ENCODE results near the gene STRBP.
"Not testable (repeated sequence)": the region's sequence is repeated elsewhere in the genome, so short reads cannot be mapped to it uniquely, and the experiment has no call there.

Gene STRBP

DNA sequence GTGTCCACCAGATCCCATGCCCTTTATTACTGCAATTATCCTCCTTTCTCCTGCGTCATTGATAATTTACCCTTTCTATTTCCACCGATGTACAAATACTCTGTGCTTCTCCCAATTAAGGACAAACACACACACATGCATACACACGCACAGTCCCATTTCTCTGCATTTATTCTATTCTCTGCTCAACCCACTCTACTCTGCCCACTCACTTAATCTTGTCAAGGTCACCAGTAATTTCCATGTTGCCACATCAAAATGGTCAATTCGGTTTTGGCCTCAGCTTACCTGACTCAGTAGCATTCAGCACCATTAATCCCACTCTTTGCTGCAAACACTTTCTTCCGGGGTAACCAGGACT lies 14.6 kb upstream of the STRBP start:
- no peak for DNase-seq (ENCODE audit: low read depth in 4 of 4, low spot score in 1 of 4)

DNA sequence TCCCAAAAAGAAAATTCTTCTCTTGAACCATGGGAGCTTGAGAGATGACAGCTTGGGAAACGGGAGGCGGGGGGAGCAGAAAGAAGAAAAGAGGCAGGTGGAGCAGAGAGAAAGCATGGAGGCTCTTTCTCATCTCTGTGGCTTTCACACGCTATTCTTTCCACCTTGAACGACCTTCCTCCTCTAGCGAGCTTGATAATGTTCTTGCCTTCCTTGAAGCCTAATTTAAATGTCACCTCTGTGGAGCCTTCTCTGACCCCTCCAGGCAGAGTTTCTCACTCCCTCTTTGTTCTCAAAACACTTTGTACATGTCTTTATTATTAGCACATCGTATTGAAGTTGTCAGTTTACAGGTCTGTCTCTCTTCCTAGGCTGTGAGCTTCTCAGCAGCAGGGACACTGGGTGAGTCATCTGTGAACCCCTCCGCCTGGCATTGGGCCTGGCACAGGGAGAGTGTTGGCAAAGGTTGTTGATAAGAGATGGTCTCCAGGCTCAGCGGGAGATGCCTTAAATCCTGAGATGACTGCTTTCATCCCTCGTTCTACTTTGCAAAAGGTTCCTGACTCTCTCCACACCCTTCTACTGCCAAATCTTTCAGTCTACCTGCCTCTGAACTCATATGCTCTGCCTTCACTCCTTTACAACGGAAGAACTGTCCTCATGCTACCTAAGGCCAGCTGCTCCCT lies 14.1 kb upstream of the STRBP start:
- no peak for DNase-seq (ENCODE audit: low read depth in 4 of 4, low spot score in 1 of 4)

DNA sequence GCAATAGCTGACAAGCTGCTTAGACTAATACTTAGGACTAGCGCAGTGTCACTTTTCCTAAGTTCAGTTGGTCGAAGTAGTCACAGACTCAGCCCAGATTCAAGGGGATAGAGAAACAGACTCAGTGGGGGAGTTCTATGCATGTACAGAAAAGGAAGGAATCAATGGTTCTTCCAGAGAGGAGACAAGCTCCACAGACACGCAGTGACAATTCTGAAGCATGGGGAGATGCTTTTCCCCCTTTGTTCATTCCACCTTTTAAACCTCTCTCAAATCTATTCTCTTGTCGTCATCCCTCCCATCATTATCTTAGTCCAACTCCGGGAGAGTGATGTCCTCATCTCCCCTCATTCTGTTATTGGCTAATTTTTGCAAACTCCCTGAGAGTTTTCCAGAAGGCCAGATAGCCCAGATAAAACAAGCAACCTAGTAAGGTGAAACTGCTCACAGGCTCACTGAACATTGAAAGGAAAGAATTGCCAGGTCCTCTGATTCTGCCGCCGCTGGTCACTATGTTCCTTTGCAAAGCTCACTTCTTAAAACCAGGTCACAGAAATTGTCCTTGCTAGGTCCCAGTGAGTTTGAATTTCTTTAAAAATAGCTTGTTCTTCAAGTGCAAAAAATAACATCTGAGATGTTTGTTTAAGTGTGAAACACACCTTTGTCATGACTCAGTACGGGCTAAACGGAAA lies 13.4 kb upstream of the STRBP start:
- DNase-seq (ENCODE audit: low read depth in 4 of 4, low spot score in 1 of 4) = no peak

DNA sequence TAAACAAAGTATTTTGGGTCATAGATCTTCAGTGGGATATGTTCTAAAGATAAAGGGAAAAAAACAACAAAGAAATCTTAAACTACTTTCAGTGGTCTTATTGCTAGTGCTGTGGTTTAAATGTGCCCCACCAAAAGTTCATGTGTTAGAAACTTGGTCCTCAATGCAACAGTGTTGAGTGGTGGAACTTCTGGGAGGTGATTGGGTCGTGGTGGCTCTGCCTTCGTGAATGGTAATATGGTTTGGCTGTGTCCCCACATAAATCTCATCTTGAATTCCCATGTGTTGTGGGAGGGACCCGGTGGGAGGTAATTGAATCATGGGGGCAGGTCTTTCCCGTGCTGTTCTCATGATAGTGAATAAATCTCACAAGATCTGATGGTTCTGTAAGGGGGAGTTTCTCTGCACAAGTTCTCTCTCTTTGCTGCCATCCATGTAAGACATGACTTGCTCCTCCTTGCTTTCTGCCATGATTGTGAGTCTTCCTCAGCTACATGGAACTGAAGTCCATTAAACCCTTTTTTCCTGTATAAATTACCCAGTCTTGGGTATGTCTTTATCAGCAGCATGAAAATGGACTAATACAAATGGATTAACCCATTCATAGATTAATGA lies 10.6 kb upstream of the STRBP start:
- DNase-seq (ENCODE audit: low read depth in 4 of 4, low spot score in 1 of 4) = not testable (repeated sequence)

DNA sequence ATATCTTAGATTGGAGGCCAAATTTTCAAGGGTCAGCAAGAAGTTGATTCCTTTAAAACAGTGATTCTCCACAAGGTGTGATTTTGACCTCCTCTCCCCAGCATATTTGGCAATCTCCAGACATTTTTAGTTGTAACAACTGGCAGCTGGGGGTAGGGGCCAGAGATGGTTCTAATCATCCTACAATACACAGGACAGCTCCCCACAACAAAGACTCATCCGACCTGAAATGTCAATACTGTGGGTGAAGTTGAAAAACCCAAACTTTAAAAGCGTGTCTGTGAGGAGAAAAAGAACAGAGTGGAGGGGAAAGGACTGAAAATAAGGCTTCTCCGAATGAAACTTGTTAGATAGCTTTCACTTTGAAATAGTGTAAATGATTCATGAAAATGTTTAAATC lies 10.0 kb upstream of the STRBP start:
- DNase-seq (ENCODE audit: low read depth in 4 of 4, low spot score in 1 of 4) = no peak

DNA sequence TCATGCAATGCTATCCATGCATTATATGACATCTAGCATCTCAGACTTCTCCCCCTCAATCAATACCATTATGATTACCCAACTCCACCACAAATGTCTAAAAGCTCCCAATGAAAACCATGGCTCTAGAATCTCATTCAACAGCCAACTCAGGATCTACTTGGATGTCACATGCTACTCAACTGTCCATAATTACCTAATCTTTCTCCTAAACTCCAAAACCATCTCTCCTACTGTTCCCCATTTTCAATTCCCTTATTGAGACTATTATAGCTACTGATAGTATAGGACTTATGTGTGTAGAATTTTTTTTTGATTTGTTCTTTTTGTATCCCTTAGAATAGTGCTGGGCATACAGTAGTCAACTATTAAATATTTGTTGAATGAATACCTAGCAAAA lies 8.2 kb upstream of the STRBP start:
- DNase-seq (ENCODE audit: low read depth in 4 of 4, low spot score in 1 of 4) = no peak

DNA sequence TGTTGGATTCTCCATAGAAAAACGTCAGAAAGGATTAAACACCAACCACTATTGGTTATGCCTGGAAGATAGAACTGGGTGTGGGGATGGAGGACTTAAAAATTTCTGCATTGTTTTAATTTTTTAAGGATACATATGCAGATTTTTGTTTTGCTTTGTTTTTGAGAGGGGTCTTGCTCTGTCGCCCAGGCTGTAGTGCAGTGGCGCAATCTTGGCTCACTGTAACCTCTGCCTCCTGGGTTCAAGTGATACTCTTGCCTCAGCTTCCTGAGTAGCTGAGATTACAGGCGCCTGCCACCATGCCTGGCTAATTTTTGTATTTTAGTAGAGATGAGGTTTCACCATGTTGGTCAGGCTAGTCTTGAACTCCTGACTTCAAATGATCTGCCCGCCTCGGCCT lies 2.7 kb upstream of the STRBP start:
- DNase-seq (ENCODE audit: low read depth in 4 of 4, low spot score in 1 of 4) = not testable (repeated sequence)

DNA sequence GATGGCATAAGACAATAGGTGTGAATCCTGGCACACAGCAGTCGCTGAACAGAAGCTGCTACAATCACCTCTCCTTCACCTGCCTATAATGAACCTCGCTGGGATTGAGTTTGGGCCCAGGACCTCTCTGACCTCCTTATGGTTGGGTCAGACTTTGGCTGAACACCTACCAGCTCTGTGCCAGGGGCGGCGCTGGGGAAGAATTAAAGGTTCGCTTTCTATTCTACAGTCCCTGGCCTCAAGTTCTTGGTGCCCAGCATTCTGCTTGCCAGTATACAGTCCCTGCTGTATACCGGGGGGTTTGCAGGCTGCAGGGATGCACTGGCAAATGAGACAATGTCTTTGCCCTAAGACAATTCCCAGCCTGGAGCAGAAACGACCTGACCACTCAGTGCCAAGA lies 895 bp upstream of the STRBP start:
- DNase-seq (ENCODE audit: low read depth in 4 of 4, low spot score in 1 of 4) = no peak

DNA sequence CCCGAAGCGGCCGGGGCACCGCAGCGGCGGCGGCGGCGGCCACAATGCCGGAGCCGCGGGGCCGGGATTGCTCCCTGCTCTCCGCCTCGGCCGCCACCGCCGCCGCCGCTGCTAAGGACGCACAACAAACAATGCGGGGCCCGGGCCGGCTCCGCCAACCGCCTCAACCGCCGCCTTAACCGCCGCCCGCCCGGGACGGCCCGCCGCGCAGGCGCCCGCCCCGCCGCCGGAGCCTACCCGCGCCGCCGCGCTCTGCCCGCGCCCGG lies 254 bp downstream of the STRBP start:
- peak in 1 of 4 experiments; percentile 10 for DNase-seq (ENCODE audit: low read depth in 4 of 4, low spot score in 1 of 4)

DNA sequence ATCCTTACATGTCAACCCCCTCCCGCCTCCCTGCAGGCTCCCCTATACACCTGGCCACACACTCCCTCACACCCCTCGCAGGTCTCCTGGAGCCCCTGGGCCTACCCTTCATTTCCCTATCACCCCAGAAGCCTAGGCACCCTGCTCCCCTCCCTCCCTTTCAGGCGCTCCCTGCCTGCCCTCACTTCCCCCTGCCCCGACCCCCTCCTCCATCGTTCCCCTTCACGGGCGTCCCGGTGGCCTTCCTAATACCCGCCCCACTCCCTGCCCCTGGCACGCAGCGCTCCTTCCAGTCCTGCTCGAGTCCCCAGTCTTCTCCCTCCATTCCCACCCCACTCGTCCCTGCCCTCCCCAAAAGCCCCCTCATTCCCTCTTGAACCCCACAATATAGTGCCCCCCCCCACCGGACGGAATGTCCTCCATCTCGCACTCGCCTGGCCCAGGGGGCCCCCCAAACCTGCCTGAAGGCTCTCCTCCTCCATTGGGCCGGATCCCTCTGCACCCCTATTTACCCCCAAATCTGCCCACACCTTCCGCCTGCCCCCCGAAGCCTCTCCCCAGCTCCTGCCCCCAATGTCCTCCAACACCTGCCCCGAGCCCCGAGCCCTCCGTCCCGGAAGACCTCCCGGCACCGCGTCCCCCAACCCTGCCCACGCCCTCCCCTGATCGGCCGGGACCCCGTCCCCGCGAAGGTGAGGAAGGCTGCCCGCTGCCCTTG lies 746 bp downstream of the STRBP start:
- peak in 1 of 4 experiments; percentile 1 for DNase-seq (ENCODE audit: low read depth in 4 of 4, low spot score in 1 of 4)

DNA sequence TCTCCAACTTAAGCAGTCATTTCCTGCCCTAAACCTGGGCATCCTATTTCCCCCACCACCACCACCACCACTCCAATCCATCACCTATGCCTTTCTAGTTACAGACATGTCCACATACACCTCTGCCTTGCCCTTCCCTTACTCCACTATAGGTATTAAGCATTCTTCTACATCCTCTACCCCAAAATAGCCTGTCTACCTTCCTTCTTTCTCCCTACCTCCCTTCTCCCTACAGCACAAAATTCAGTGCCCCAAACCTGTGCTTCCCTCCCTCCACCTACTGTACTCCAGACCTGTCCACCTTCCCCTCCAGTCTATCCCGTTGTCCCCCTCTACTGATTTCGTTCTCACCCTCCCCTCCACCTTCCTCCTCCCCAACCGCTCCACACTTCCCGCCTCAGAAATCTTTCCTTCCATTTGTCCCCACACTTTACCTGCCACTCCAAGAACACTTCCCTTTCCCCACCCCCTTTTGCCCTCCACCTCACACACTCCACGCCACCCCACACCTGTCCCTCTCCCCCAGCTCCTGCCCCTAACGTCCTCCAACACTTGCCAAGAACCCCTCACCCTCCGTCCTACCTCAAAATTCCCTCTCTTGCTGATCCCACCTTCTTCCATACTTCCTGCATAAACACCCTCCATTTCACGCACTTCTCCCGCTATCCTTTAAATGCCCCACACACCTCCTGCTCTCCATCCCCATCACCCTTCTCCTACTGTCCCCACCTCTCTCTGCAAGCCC lies 1.6 kb downstream of the STRBP start:
- DNase-seq (ENCODE audit: low read depth in 4 of 4, low spot score in 1 of 4) = no peak

DNA sequence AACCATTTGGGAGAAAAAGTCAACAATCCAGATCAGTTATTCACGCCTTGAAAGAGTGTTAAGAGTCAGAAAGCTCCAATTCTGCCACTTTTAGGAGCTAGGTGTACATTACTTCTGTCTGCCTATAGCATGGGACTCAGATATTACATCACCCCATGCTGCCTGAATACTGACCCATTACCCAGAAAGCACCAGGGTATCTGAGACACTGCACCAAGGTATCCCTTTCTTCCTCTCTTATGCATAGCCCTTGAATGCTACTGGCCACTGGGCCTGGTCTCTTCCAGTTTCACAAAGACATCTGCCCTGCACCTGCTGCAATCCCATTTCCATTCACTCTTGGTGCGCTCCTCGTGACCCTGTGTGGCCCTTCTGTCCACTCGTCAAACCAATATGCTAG lies 2.6 kb downstream of the STRBP start:
- DNase-seq (ENCODE audit: low read depth in 4 of 4, low spot score in 1 of 4) = no peak

DNA sequence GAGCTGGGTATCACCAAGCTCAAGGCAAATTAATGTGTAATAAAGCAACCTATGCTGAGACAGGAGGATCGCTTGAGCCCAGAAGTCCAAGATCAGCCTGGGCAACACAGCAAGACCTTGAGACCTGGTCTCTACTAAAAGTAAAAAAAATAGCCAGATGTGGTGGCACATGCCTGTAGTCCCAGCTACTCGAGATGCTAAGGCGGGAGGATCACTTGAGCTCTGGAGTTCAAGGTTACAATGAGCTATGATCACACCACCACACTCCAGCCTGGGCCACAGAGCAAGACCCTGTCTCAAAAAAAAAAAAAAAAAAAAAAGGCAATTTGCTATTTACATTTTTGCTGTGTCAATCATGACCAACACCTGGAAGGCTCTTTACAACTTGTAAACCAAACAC lies 5.2 kb downstream of the STRBP start:
- DNase-seq (ENCODE audit: low read depth in 4 of 4, low spot score in 1 of 4) = no peak

DNA sequence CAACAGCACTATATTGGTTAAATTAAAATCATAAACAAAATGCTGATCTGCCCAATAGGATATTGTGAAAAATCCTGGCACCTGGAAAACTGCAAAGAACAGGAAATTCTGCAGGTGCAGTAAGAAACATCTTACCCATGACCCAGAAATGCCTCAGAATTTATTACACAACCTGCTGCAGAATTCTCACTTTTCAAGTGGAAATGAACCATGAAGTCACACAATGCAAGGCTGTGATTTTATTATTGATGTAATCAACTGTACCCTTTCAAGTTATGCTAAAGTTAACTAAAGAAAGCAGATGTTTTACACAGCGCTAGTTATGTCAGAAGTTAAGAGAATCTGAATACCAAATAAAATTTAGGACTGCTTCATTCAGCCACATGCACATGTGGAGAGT lies 6.0 kb downstream of the STRBP start:
- no peak for DNase-seq (ENCODE audit: low read depth in 4 of 4, low spot score in 1 of 4)

DNA sequence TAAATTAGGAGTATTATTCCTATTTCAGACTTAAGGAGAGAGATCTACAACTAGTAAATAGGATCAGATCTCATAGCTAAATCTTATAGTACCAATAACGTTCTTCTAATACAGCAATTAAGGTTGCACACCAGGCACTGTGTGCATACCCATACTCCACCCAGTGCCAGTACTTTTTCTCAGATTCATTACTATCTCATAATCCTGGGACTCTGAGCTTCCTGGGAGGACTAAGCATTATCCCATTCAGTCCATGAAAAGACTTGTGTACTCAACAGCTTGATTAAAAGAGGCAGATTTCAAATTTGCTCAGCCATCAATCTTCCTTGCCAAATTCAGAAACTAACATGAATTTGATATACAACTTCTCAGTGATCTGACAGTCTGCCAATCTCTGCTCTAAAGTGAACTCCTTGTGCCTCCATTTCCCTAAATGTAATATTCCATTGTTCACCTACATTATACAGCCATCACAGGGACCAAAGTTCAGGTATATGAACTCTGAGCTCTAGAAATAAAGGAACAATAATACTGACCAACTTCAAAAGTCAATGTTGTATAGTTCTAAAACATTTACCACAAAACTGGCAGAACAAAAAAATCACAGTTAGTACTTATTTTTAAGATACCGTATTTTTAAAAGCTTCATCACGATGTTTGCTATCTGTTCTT lies 7.2 kb downstream of the STRBP start:
- DNase-seq (ENCODE audit: low read depth in 4 of 4, low spot score in 1 of 4) = no peak

DNA sequence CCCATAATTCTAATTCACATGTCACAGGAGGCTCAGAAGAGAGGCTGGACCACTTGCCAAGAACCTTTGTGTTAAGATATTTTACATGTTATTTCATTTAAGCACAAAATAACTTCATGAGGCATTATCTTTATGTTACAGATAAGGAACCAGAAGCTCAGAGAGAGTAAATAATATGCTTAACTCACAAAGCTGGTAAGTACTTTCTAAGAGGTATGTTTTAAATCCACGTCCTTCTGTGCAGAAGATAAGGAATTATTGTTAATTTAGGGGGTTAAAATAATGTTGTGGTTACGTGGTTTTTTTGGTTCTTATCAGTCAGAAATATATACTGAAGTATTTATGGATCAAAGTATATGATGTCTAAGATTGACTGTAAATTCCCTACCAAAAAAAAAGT lies 8.0 kb downstream of the STRBP start:
- DNase-seq (ENCODE audit: low read depth in 4 of 4, low spot score in 1 of 4) = no peak

DNA sequence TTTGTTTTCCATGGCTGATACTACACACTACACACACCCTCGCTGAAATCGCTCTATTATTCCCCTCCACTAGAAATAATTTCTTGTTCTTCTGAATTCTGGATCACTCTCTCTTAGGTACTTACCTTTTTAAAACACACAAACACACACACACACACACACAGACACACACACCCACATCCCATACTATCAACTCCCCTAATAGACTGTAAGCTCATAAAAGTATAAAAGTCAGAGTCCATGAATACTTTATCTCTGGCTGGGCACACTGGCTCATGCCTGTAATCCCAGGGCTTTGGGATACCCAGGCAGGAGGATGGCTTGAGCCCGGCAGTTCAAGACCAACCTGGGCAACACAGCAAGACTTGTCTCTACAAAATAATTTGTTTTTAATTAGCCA lies 11.1 kb downstream of the STRBP start:
- DNase-seq (ENCODE audit: low read depth in 4 of 4, low spot score in 1 of 4) = no peak

DNA sequence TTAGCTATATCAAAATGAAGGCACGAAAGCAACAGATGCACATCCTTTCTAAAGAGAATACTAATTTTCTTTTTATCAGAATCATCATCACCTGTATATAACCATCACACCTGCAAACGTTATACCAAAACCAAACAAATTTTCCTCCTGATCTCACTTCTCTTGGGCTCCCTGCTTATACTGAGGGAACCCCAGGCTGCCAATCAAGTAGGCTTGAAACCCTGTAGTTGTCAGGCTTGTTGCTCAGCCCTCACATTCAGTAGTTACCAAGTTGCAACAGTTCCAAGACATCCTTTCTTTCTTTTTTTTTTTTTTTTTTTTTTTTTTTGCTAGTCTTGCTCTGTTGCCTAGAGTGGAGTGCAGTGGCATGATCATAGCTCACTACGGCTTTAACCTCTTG lies 12.7 kb downstream of the STRBP start:
- no peak for DNase-seq (ENCODE audit: low read depth in 4 of 4, low spot score in 1 of 4)

DNA sequence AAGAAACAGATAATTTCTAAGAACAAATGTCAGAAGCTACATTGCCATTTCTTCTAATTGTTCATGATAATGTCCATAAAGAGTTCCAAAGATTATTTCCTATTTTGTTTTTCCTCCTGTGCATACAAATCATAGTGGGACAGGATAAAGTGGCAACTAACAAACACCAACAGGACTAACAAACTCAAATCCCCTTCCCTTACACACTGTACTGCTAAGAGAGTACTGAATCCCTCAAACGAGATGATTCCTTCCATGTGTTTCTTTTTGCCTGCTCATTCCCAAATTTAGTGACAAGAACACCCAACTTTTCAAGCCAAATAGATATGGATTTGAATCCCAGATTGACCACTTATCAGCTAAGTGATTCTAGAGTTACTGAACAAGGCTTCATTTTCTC lies 15.2 kb downstream of the STRBP start:
- no peak for DNase-seq (ENCODE audit: low read depth in 4 of 4, low spot score in 1 of 4)

DNA sequence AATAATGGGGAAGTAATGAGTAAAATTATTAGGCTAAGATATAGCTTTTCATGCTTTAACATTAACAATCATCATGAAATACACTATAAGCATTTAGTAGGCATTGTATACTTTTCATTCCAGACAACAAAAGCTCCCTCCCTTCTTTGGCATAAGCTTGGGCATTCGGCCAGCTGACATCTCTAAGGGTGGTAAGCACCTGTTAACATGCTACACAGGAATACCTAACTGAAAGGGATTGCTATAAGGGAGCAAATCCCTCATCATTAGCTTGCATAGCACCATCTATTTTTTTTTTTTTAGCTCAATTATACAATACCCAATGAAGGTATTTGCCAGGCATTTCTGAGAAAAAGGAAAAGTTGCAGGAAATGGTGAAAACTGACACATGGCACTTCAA lies 16.6 kb downstream of the STRBP start:
- DNase-seq (ENCODE audit: low read depth in 4 of 4, low spot score in 1 of 4) = no peak

DNA sequence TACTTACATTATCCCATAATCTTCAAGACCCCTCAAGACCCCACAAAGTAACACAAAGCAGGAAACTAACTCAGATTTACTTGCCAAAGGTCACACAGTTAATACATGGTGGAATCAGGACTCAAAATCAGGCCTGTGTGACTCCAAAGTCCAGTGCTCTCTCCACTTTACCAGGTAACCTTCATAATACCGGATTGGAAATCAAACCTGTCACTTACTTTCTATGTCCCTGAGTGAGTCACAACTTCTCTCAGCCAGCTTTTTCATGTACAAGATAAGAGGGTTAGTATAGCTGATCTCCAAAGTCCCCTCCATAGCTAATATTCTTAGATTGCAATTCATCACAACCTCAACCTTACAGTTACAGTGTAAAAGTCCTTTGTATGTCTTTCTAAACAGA lies 17.1 kb downstream of the STRBP start:
- no peak for DNase-seq (ENCODE audit: low read depth in 4 of 4, low spot score in 1 of 4)

All from stimulated activated CD4-positive, alpha-beta T cell treated with anti-CD3 and anti-CD28 coated beads, Interleukin-1b, Interleukin-23, amount 100 ng/mL, for 24 hours (primary cell).